ENCODE results near the gene ARPC1B. TPM values are rescaled to one million over a fixed set of nuclear protein-coding genes. Genes with fewer than 3 reads are reported as not detected.
"Not testable (repeated sequence)": the region's sequence is repeated elsewhere in the genome, so short reads cannot be mapped to it uniquely, and the experiment has no call there.

Gene ARPC1B
- total and polyA plus RNA-seq, 4 donors: 43.9 to 182 (median 112) TPM

DNA sequence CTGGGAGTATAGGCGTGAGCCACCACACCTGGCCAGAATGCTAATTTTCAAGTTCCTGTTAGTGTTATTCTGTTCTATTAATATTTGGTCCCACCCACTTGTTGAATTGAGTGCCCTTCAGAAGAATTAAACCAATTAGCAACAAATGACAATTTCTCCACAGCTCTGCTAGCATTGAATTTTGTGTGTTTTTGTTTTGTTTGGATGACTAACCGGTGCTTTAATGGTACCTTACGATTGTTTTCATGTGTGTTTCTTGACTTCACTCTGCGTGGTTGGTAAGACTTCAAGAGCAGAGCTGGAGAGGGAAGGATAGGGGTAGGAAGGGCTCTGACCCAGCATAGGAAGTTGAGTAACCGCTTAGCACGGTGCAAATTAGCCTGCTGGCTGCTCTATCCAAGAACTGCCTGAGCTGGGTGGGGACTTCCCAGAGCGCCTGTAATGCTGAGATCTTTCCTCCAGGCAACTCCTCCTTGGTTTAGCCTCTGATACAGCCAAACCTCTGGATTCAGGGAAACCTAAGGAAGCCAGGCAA, 4.6 kb downstream of the ARPC1B start:
- Histone ChIP-seq H3K4me3 (ENCODE audit: low read depth in 1 of 3, low read length in 3 of 3) (no peak overlapping the region), H3K4me1 (ENCODE audit: control insufficient read depth in 4 of 4, insufficient read depth in 4 of 4, low read length in 3 of 4) (peaks cover 16 to 29% (median 20%) of the 10 kb centered on the region in 4 donors), H3K9ac (ENCODE audit: low read depth in 1 of 2, low read length in 2 of 2) (peak overlapping the region in 1 of 2 donors; percentile 15), H3K27ac (ENCODE audit: low read depth in 1 of 2, low read length in 2 of 2) (peak overlapping the region; percentile 53 to 71), H3K9me3 (ENCODE audit: control insufficient read depth in 4 of 4, low read length in 3 of 4) (no peaks in the 10 kb centered on the region), H3K27me3 (ENCODE audit: control insufficient read depth in 4 of 4, insufficient read depth in 4 of 4, low read length in 3 of 4) (no peaks in the 10 kb centered on the region), H3K36me3 (ENCODE audit: control insufficient read depth in 4 of 4, insufficient read depth in 3 of 4, low read depth in 1 of 4, low read length in 3 of 4) (no peaks in the 10 kb centered on the region)
- DNase-seq (ENCODE audit: low spot score): peak; percentile 54
- 54% methylated on average over 7 of the region's 7 CpGs for WGBS
- TF ChIP-seq YY1 (IDR thresholded peaks at IDR 0.05) (no peak), RXRA (IDR thresholded peaks at IDR 0.05) (peak in 1 of 2 donors; percentile 31), FOXA2 (IDR thresholded peaks at IDR 0.05) (no peak), NR2F2 (IDR thresholded peaks at IDR 0.05) (peak; percentile 43), SP1 (IDR thresholded peaks at IDR 0.05) (peak; percentile 24), RAD21 (IDR thresholded peaks at IDR 0.05) (peak in 1 of 2 donors; percentile 18), FOXA1 (IDR thresholded peaks at IDR 0.05) (no peak), TAF1 (conservative IDR thresholded peaks at IDR 0.05) (no peak), JUND (IDR thresholded peaks at IDR 0.05) (no peak), EGR1 (IDR thresholded peaks at IDR 0.05; ENCODE audit: low read depth in 2 of 2) (no peak), HNF4G (IDR thresholded peaks at IDR 0.05) (no peak), GABPA (IDR thresholded peaks at IDR 0.05 in 1 of 2, conservative IDR thresholded peaks at IDR 0.05 in 1 of 2) (no peak)
- TF ChIP-seq, protein P1, sequence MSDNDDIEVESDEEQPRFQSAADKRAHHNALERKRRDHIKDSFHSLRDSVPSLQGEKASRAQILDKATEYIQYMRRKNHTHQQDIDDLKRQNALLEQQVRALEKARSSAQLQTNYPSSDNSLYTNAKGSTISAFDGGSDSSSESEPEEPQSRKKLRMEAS (IDR thresholded peaks at IDR 0.05): no peak
- TF ChIP-seq, protein P2, sequence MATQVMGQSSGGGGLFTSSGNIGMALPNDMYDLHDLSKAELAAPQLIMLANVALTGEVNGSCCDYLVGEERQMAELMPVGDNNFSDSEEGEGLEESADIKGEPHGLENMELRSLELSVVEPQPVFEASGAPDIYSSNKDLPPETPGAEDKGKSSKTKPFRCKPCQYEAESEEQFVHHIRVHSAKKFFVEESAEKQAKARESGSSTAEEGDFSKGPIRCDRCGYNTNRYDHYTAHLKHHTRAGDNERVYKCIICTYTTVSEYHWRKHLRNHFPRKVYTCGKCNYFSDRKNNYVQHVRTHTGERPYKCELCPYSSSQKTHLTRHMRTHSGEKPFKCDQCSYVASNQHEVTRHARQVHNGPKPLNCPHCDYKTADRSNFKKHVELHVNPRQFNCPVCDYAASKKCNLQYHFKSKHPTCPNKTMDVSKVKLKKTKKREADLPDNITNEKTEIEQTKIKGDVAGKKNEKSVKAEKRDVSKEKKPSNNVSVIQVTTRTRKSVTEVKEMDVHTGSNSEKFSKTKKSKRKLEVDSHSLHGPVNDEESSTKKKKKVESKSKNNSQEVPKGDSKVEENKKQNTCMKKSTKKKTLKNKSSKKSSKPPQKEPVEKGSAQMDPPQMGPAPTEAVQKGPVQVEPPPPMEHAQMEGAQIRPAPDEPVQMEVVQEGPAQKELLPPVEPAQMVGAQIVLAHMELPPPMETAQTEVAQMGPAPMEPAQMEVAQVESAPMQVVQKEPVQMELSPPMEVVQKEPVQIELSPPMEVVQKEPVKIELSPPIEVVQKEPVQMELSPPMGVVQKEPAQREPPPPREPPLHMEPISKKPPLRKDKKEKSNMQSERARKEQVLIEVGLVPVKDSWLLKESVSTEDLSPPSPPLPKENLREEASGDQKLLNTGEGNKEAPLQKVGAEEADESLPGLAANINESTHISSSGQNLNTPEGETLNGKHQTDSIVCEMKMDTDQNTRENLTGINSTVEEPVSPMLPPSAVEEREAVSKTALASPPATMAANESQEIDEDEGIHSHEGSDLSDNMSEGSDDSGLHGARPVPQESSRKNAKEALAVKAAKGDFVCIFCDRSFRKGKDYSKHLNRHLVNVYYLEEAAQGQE (IDR thresholded peaks at IDR 0.05): no peak
- TF ChIP-seq, protein P3, sequence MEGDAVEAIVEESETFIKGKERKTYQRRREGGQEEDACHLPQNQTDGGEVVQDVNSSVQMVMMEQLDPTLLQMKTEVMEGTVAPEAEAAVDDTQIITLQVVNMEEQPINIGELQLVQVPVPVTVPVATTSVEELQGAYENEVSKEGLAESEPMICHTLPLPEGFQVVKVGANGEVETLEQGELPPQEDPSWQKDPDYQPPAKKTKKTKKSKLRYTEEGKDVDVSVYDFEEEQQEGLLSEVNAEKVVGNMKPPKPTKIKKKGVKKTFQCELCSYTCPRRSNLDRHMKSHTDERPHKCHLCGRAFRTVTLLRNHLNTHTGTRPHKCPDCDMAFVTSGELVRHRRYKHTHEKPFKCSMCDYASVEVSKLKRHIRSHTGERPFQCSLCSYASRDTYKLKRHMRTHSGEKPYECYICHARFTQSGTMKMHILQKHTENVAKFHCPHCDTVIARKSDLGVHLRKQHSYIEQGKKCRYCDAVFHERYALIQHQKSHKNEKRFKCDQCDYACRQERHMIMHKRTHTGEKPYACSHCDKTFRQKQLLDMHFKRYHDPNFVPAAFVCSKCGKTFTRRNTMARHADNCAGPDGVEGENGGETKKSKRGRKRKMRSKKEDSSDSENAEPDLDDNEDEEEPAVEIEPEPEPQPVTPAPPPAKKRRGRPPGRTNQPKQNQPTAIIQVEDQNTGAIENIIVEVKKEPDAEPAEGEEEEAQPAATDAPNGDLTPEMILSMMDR (IDR thresholded peaks at IDR 0.05; ENCODE audit: low read depth, low read length, missing input control): no peak
- TF ChIP-seq, protein P4, sequence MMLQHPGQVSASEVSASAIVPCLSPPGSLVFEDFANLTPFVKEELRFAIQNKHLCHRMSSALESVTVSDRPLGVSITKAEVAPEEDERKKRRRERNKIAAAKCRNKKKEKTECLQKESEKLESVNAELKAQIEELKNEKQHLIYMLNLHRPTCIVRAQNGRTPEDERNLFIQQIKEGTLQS (IDR thresholded peaks at IDR 0.05): no peak

DNA sequence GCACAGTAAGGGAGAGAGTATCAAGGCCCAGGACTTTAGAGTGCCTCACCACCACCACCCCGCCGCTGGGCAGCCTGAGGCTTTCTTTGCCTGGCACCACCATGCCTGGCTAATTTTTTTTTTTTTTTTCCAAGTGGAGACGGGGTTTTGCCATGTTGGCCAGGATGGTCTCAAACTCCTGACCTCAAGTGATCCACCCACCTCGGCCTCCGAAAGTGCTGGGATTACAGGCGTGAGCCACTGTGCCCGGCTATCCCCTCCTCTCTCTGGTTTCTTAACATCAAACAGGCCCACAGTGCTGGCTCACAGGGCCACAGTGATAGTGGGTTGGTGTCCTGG, 5.1 kb downstream of the ARPC1B start:
- 79% methylated on average over 7 of the region's 7 CpGs for WGBS
- H3K9me3 ChIP-seq (ENCODE audit: control insufficient read depth in 4 of 4, low read length in 3 of 4); H3K27me3 ChIP-seq (ENCODE audit: control insufficient read depth in 4 of 4, insufficient read depth in 4 of 4, low read length in 3 of 4); H3K36me3 ChIP-seq (ENCODE audit: control insufficient read depth in 4 of 4, insufficient read depth in 3 of 4, low read depth in 1 of 4, low read length in 3 of 4); DNase-seq (ENCODE audit: low spot score); H3K4me3 ChIP-seq (ENCODE audit: low read depth in 1 of 3, low read length in 3 of 3): not testable (repeated sequence)
- Histone ChIP-seq H3K9ac (ENCODE audit: low read depth in 1 of 2, low read length in 2 of 2) (peak overlapping the region; percentile 15 to 28), H3K4me1 (ENCODE audit: control insufficient read depth in 4 of 4, insufficient read depth in 4 of 4, low read length in 3 of 4) (peaks cover 16 to 26% (median 19%) of the 10 kb centered on the region in 4 donors), H3K27ac (ENCODE audit: low read depth in 1 of 2, low read length in 2 of 2) (peak overlapping the region; percentile 53 to 71)

All from liver (tissue), 9 donors.